PFSK-1 (cell line): ENCODE data around the gene CHRNA3.

Experiments
- POLR2AphosphoS5 ChIP-seq: IDR thresholded peaks from 2 replicates; pipeline ENCODE4 v1.6.1; 2012; ENCODE audit warnings: low read depth, mild to moderate bottlenecking, control low read depth, low read length, moderate library complexity
- SIN3A ChIP-seq: IDR thresholded peaks from 2 replicates; pipeline ENCODE4 v1.6.1; 2012; ENCODE audit warnings: mild to moderate bottlenecking, low read length, moderate library complexity, borderline replicate concordance; ENCODE audit not compliant: insufficient read depth

DNA sequence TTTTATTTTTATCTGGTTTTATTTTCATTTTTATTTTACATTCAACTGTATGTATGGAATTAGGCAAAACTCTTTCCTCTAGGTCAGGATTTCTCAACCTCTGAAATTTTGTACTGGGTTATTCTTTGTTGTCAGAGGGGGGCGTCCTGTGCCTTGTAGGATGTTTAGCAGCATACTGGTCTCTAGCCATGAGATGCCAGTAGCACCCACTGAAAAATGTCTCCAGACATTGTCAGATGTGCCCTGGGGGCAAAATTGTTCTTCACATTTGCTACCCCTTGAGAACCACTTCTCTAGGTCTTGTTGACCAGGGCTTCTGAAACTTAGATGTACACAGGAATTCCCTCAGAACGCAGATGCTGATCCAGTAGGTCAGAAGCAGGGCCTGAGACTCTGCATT, 50.1 kb downstream of the CHRNA3 start:
- no peak for TF ChIP-seq POLR2AphosphoS5
- no peak for TF ChIP-seq SIN3A
